ENCODE data around the gene CLSTN2.

The CLSTN2 gene

GRCh38 chr3:140292170-140292569 lies 357.2 kb downstream of the CLSTN2 start (continued):
- no peak for TF ChIP-seq ZNF280D (tag by site-specific recombination; IDR thresholded peaks at IDR 0.05)

GRCh38 chr3:140292684-140293083 lies 357.7 kb downstream of the CLSTN2 start:
- POLR2A ChIA-PET: no interaction called here
- TF ChIP-seq GFI1B (tag by site-specific recombination; IDR thresholded peaks at IDR 0.05) (no peak), ZBTB10 (tag by site-specific recombination; IDR thresholded peaks at IDR 0.05) (no peak), ZNF140 (tag by site-specific recombination; IDR thresholded peaks at IDR 0.05) (no peak), ZSCAN18 (tag by site-specific recombination; IDR thresholded peaks at IDR 0.05) (no peak), ZBTB20 (tag by site-specific recombination; IDR thresholded peaks at IDR 0.05) (no peak), ZBTB7A (tag by site-specific recombination; IDR thresholded peaks at IDR 0.05; ENCODE audit: low read depth) (no peak), ZBTB49 (tag by site-specific recombination; IDR thresholded peaks at IDR 0.05; ENCODE audit: low read depth) (no peak), ZSCAN4 (tag by site-specific recombination; IDR thresholded peaks at IDR 0.05) (no peak), ZNF571 (tag by site-specific recombination; IDR thresholded peaks at IDR 0.05) (no peak), ZNF280C (tag by site-specific recombination; IDR thresholded peaks at IDR 0.05) (no peak)
- Histone ChIP-seq H3K4me3 (ENCODE audit: low read depth, low read length) (no peak overlapping the region), H3K4me1 (ENCODE audit: control insufficient read depth, insufficient read depth, low read length) (no peaks in the 10 kb centered on the region; the same call in 1 of the 2 replicates), H3K27ac (ENCODE audit: extremely low read depth, low read depth, low read length) (no peak overlapping the region), H3K36me3 (ENCODE audit: control insufficient read depth in 2 of 2, insufficient read depth in 1 of 2, low read length in 2 of 2) (no peaks in the 10 kb centered on the region), H3K9me3 (ENCODE audit: control insufficient read depth, insufficient read depth, low read depth, low read length) (no peaks in the 10 kb centered on the region)
- CTCF ChIA-PET: no interaction called here

Data from HEK293 (cell line).